Skin of body (tissue), 2 donors: ENCODE measurements around the gene ATP8B1. TPM values are rescaled to one million over a fixed set of nuclear protein-coding genes. Genes with fewer than 3 reads are reported as not detected.
A peak's percentile ranks its signal among the peaks of the same experiment; 100 is the strongest.
"Not testable (repeated sequence)": the region's sequence is repeated elsewhere in the genome, so short reads cannot be mapped to it uniquely, and the experiment has no call there.

Experiments used
- DNase-seq: peaks from one replicate; lab custom pipeline; 2025; lab: John Stamatoyannopoulos, UW
- total RNA-seq: library from RNA; depleted of rRNA; stranded (reverse); fragments of >200 nt; gene quantifications from one replicate; pipeline ENCODE4 v1.2.3, GENCODE V29; 2014

Gene ATP8B1
- total RNA-seq, 1 donor from 2014 or later, result 23.0 TPM

DNA sequence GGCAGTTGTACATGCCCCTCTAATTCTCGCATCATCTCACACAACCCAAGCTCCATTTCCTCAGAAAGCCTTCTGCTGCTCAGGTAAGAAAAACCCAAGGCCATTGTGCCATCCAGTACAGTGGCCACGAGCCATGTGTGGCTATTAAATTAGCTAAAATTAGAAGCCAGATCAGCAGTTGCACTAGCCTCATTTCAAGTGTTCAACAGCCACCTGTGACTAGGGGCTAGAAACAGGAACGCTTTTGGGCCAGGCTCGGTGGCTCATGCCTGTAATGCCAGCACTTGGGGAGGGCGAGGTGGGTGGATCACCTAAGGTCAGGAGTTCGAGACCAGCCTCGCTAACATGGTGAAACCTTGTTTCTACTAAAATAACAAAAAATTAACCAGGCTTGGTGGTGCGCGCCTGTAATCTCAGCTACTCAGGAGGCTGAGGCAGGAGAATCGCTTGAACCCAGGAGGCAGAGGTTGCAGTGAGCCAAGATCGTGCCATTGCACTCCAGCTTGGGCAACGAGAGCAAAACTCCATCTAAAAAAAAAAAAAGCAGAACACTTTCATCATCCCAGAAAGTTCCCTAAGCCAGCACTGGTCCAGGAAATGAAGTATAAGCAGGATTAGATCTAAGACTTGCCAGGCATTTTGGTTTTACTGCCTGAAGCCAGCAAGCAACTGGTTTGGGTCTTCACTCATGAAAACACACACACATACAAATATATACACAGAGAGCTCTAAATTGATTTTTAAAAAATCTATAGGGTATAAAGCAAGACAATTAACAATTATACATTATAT is 35.7 kb downstream of the ATP8B1 start:
- DNase-seq, result no peak

DNA sequence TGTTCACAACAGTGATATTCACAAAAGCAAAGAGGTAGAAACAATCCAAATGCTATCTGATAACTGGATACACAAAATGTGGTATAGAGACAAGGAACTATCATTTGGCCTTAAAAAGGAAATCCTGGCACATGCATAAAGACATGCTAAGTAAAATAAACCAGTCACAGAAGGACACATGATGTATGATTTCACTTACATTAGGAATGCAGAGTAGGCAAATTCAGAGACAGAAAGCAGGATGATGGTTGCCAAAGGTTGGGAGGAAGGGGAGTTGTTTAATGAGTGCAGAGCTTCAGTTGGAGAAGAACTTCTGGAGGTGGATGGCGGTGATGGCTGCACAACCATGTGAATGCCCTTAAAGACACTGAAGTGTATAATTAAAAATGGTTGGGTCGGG is 38.1 kb downstream of the ATP8B1 start:
- no peak for DNase-seq

DNA sequence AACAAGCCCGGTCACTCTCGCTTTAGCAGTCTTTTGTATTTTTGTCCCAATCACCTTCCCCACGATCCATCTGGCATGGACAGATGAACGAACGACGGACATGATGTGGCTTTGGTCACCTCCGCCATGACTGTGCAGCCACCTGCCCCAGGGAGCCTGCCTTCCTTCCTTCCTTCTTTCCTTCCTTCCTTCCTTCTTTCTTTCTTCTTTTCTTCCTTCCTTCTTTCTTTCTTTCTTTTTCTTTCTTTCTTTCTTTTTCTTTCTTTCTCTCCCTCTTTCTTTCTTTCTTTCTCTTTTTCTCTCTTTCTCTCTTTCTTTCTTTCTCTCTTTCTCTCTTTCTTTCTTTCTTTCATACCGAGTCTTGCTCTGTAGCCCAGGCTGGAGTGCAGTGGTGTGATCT is 39.0 kb downstream of the ATP8B1 start:
- DNase-seq, result no peak

DNA sequence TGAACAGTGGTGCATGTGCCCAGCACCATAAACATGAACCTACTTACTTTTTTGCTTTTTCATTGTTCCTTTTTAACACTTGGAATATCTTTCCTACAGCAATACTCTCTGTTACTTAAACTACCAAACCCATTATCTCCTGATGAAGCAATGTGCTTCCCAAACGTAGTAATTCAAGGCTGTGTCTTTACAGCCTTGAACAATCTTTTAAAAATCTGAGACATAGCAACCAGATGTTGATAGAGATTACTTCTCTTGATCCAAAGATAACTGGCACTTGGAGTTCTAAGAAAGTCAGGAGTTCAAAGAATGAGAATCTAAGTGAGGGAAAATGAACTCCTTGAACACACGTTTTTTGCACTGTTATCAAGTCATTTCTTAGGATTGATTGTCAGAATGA is 40.4 kb downstream of the ATP8B1 start:
- DNase-seq, result no peak

DNA sequence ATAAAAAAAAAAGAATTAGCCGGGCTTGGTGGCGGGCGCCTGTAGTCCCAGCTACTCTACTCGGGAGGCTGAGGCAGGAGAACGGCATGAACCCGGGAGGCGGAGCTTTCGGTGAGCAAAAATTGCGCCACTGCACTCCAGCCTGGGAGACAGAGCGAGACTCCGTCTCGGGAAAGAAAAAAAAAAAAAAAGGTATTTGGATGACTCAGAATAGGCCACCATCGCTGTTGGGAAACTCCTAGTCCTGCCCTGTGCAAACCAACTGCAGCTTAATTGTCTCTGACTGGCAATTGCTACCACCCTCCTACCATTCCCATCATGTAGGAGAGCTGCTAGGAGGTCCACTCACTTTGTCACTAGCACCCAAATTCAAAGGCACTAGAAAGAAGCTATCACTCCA is 43.5 kb downstream of the ATP8B1 start:
- no peak for DNase-seq

DNA sequence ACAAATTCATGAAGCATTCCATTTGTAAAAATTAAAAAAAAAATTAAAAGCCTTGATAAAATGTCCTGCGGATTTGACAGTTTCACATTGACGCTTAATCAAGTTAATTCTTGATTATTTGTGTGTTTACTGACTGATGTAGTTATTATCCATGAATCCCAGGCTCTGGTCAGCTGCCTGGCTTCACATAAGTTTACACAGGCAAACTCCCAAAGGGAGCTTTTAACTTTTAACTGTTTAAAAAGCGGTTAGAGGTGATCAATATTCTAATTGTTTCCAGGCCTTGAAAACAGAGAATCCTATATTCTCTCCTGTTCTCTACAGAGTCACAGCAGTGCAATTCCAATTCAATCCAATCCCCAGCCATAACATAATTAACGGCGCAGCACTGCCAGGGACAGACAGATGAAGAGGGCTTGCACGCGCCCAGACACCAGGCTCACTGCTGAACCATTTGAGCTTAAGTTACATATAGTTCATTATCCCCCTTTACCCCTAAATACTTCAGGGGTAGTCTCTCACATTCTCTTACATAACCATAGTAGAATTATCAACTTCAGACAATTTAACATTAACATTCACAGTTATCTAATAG is 47.5 kb downstream of the ATP8B1 start:
- no peak for DNase-seq

DNA sequence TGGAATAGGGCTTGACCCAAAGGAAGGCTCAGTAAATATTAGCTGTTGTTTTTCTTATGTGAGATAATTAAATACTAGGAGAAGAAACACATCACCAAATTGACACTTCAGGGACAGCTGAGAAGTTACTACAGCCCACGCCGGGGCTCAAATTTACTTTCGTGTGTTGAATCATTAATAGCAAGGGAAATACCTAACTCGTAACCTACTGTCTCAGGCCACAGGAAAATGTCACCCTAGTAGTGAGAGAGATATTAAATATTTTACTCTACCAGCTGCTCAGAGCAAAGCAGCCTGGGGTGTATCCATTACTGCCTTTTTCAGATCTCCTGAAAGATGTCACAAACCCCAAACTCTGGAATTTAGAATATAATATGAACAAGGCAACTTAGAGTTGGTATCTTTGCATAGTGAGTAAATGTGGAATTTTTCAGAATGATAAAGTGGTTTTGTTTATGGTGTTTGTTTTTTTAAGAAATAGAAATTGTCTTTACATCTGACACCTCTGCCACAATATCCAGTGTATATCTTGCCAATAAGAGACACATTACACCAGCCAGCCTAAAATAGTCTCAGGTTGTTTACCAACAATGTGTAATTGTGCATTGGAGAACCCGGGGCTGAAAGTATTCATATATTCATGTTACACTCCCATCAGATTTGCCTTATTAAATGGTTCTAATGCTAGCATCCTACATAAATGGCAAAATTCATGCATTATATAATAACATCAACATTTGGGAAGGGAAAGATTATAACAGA is 48.4 kb downstream of the ATP8B1 start:
- no peak for DNase-seq

DNA sequence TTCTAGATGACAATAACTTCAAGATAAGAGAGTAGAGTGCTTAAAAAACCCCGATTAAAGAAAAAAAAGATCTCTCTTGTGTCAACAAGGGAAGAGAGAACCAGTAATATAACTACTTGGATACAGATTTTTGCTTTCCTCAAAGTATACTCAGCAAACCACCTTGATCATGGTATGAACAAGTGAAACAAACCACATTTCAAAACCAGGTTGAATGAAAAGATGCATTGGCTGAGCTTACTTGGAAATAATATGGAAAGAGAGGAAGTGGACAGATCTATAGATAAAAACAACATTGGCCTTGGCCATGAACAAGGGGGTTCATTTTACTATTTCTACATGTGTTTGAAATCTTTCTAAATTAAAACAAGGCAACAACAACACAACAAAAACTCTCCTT is 50.1 kb downstream of the ATP8B1 start:
- DNase-seq, result no peak

DNA sequence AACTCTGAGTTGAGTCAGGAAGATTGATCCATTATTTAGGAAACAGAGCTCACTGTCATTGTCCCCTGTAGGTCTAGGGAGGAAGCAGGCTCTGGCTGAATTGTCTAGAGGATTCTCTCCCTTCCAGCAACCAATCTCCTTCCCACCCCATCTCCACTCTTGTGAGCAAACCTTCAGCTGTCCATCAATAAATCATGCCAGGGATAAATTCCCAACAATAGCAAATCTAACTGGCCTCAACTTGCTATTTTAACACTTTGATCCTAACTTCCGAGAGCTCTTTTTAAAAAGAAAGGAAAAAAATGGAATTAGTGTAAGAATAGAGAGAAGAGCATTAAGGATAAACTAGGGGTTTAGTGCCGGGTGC is 53.5 kb downstream of the ATP8B1 start:
- DNase-seq, result no peak

DNA sequence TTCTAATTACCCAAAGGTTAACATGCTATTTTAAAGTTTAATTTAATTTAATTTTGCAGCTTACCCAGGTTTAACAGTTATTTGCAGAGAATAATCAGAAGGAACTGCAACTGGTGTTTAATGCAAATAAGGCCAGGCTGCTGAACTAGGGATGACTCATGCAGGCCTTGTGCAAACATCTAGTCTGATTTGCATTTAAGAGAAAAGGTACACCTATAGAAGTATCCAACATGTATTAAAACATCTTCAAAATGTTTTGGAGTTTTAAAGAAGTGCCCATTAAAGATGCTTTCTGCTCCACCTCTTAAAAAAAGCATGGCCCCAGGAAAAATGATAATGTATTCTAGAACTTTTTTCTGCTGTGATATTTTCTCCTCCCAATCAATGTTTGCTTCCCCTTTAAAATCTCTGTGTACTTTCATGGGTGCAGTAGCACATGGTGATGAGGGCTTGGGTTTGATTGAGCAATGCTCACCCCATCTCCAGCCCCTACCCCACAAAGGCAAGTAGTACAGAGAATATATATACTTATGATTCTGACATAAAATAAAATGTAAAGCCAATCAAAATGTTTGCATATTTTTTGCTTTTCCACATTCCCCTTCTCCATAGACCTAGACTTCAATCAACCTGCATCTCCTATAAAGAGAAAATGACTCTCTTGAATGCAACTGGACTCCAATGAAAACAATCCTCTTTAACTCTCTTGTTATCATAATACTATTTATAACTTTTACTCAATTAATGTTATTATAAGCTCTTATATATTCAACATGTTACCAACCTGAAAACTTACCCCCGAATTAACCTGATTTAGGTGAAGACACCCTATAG is 54.1 kb downstream of the ATP8B1 start:
- no peak for DNase-seq

DNA sequence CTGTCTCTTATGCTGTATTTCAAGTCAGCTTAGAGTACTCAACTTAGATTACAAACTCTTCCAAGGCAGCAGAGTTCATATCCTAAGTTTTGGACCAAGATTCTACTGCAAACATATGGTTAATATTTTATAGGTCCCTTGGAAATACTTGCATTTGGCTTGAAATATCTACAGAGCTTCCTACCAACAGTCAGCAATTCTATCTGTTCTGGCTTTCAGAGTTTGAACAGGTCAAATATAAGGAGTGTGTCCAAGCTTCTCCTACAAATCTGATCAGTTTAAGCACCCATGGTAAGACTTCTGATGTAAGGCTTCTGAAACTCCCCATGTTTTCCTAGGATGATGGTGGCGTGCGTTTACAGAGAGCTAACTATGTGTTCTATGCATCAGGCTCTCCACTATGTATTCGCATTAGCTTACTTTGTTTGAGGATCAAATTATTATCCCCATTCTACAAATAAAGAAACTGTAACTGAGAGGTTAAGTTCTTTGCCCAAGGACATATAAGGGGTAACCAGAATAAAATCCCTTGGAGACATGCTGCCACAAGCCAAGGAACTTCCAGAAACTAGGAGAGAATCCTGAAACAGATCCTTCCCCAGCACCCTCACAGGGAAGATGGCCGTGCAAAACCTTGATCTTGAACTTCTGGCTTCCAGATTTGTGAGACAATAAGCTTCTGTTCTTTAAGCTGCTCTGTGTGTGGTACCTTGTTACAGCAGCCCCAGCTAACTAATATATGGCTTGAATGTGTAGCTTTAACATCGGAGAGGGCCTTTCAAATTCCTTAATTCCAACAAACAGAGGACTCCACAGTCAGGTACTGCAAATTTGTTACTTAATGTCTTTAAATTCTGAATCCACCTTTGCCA is 55.1 kb downstream of the ATP8B1 start:
- DNase-seq, result no peak

DNA sequence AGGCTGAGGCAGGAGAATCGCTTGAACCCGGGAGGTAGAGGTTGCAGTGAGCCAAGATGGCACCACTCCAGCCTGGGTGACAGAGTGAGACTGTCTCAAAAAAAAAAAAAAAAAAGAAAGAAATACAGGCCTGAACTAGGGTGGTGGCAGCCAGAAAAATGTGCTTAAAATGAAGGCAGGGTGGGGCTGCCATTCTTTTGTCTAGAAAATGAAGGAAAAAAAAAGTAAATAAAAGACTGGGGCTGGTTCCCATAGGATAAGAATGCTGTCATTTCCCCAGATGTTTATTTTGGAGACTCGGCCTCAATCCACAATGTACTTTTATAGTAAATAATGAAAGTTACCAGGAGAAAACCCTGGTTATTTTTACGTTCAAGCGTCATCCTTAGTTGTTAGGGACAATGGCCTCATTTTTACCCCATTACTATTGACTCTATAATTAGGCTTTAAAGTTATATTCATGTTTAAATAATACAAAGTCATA is 58.9 kb downstream of the ATP8B1 start:
- DNase-seq, result peak; percentile 36

DNA sequence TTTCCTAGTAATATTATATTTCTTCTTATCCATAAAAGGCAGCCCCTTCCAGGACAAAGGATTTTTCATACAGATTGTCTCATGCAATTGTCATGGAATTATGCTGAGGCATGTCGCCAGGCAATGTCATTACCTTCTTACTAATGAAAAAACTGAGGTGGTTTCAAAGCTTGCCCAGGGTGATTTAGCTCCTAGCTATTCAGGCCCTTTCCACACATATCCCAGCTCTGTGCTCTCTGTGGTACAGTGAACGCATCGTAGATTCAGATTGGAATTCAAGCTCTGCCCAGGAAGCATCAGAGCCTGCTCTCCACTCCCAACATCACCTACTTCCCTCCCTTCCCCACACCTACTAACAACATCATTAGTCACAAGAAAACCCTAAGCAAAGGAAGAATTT is 60.1 kb downstream of the ATP8B1 start:
- no peak for DNase-seq

DNA sequence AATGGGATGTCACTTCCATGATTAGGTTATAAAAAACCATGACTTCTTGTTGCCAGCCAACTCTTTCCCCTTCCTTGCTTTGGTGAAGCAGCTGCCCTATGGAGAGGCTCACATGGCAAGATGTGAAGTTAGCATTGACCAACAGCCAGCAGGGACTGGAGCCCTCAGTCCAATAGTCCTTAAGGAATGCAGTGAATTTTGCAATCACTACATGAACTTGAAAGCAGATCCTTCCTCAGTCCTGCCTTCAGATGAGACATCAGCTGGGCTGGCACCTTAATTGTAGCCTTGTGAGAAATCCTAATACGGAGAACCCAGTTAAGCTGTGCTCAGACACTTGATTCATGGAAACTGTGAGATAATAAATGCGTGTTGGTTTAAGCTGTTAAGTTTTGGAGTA is 61.8 kb downstream of the ATP8B1 start:
- DNase-seq, result no peak

DNA sequence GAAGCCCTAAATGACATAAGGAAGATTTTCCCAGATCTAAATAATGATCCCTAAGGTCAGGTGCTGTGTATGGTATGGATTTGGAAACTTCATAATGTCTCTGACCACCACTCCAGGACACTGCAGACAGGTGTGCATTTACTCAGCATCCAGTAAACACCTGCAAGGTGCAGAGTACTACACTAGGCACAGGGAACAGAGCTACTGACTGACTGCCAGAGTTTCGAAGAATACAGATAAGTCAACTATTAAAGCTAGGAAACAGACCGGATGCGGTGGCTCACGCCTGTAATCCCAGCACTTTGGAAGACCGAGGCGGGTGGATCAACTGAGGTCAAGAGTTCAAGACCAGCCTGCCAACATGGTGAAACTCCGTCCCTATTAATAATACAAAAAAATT is 65.0 kb downstream of the ATP8B1 start:
- DNase-seq, result no peak

DNA sequence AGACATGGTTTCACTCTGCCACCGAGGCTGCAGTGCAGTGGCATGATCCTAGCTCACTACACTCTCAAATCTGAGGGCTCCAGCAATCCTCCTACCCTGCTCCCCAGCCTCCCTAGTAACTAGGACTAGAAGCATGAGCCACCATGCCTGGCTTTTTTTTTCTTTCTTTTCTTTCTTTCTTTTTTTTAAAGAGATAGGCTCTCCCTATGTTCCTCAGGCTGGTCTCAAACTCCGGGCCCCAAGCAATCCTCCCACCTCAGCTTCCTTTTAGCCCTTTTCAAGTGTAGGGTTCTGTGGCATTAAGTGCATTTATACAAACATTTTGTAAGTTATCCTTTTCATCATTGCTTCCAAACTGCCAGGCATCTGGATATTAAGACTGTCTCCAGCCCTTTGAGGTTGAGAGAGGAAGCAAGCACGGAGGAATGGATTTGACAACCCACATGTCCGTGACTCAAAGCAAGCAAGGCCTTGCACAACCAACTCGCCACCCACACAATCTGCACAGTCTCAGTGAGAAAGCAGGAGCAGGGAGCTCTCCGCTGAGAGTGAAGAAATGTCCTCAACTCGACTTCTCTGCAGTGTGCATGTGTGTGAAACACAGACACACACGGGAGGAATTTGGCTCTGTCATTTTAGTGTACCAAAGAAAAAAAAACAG is 65.6 kb downstream of the ATP8B1 start:
- DNase-seq, result peak; percentile 28

DNA sequence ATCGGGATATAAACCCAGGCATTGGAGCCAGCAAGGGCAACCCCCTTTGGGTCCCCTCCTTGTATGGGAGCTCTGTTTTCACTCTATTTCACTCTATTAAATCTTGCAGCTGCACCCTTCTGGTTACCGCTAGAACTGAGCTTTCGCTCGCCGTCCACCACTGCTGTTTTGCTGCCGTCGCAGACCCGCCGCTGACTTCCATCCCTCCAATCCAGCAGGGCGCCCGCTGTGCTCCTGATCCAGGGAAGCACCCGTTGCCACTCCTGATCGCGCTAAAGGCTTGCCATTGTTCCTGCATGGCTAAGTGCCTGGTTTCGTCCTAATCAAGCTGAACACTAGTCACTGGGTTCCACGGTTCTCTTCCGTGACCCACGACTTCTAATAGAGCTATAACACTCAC is 68.1 kb downstream of the ATP8B1 start:
- not testable (repeated sequence) for DNase-seq

DNA sequence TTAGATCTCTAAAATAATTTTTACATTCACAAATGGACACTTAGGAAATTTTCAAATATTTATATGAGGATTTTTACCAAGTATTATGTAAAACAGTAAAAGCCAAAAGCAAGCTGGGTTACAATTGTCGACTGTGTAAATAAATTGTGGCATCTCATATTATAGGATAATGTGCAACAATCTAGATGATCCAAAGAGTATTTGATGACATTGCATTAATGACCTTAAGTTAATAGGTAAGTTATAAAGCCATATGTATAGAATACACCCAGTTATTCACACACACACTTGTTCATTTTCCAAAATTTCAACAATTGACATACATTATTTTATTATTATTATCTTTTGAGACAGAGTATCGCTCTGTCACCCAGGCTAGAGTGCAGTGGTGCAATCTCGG is 69.3 kb downstream of the ATP8B1 start:
- DNase-seq, result no peak

DNA sequence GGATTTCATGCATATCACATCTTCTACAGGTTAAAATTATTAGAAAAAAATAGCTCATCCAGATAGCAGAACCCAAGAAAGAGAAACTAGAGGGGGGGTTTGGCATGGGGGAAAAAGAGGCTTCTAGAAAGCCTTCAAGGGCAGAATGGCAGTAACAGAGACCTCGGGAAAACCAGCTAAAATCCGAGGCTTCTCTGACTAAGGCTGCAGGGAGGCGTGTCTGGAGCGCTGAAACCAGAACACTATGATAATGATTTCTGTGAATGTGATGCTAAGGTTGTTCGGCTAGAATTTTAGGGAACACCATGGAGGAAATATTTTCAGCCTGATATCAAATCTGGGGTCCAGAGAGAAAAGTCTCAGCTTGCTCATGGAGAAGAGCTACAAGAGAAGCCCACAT is 73.0 kb downstream of the ATP8B1 start:
- no peak for DNase-seq

DNA sequence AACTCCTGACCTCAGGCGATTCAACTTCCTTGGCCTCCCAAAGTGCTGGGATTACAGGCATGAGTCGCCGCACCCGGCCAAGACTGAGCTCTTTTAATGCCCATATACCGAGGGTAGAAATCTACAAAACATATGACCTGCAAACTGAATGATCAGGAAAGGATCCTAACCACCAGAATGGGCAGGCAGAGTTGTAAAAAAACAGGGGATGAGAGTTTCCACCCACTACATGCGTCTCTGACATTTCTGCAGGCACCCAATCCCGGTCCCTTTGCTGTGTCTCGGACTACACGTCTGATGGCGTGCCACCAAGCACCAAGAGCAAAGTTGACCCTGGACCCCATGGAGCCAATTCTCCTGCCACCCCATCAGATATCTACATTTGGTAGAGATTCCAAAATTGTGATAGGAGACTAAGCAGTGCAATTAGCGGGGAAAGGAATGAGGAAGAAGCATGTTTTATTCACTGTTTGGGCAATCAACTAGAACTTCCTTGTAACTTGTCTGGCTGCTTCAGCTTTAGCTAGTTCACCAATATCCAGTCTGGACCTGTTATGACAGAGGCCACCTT is 74.1 kb downstream of the ATP8B1 start:
- DNase-seq, result no peak
